ENCODE data around the gene TRIM62.

DNA sequence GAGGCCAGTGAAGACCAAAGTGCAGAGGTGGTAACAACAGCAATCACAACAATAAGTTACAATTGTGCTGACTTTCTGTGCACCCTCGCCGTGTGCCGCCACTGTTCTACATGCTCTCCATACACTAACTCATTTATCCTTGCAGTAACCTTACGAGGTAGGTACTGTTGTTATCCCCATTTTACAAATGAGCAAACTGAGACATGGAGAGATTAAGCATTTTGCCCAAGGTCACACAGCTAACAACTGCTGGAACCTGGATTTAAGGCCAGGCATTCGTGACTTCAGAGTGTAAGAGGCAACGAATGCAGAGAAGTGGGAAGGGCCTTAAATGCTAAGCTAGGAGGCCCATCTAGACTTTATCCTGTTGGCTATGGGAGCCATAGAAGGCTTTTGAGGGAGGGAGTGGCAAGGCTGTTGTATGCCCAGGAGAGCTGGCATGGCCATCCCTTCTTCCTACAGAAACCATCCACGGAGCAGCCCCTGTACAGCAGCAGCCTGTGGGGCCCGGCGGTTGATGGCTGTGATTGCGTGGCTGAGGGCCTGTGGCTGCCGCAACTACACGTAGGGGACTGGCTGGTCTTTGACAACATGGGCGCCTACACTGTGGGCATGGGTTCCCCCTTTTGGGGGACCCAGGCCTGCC, 64.3 kb downstream of the TRIM62 start:
- TF ChIP-seq ZNF565 (CRISPR knock-in tag; conservative IDR thresholded peaks at IDR 0.05; ENCODE audit: low read depth) (no peak), ISL1 (CRISPR knock-in tag; IDR thresholded peaks at IDR 0.05) (no peak), TCF4 (CRISPR knock-in tag; IDR thresholded peaks at IDR 0.05; ENCODE audit: borderline replicate concordance) (no peak), ZNF8 (CRISPR knock-in tag; IDR thresholded peaks at IDR 0.05) (no peak), SNAI2 (CRISPR knock-in tag; IDR thresholded peaks at IDR 0.05) (no peak), PATZ1 (CRISPR knock-in tag; IDR thresholded peaks at IDR 0.05; ENCODE audit: borderline replicate concordance) (no peak), ESRRG (CRISPR knock-in tag; IDR thresholded peaks at IDR 0.05) (no peak), ZFP3 (CRISPR knock-in tag; IDR thresholded peaks at IDR 0.05) (no peak), TSHZ2 (CRISPR knock-in tag; IDR thresholded peaks at IDR 0.05) (no peak)
- TF ChIP-seq, protein P1, sequence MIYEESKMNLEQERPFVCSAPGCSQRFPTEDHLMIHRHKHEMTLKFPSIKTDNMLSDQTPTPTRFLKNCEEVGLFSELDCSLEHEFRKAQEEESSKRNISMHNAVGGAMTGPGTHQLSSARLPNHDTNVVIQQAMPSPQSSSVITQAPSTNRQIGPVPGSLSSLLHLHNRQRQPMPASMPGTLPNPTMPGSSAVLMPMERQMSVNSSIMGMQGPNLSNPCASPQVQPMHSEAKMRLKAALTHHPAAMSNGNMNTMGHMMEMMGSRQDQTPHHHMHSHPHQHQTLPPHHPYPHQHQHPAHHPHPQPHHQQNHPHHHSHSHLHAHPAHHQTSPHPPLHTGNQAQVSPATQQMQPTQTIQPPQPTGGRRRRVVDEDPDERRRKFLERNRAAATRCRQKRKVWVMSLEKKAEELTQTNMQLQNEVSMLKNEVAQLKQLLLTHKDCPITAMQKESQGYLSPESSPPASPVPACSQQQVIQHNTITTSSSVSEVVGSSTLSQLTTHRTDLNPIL (CRISPR knock-in tag; IDR thresholded peaks at IDR 0.05; ENCODE audit: low read depth) = no peak
